Spinal cord (tissue), 10 donors: ENCODE measurements around the gene UVRAG. TPM values are rescaled to one million over a fixed set of nuclear protein-coding genes. Genes with fewer than 3 reads are reported as not detected.
"Not testable (repeated sequence)": the region's sequence is repeated elsewhere in the genome, so short reads cannot be mapped to it uniquely, and the experiment has no call there.

Experiments used
- DNase-seq, 6 donors: peaks; one replicate each; pipeline versions ENCODE4 v3.0.0 to v3.0.0-alpha.2; 2013 to 2015; ENCODE audit warnings: low spot score in 6 of 6, low read depth in 4 of 6
- H3K27ac ChIP-seq: one replicate; pipeline ENCODE4 v1.5.1; 2013; ENCODE audit warnings: low read depth, low read length, control low read depth
- H3K27me3 ChIP-seq: one replicate; pipeline ENCODE4 v1.6.1; 2013; ENCODE audit warnings: low read length; ENCODE audit not compliant: control insufficient read depth, insufficient read depth
- H3K36me3 ChIP-seq: one replicate; pipeline ENCODE4 v1.6.1; 2013; ENCODE audit warnings: low read length; ENCODE audit not compliant: control insufficient read depth, insufficient read depth
- H3K4me1 ChIP-seq: one replicate; pipeline ENCODE4 v1.6.1; 2013; ENCODE audit warnings: low read length; ENCODE audit not compliant: control insufficient read depth, insufficient read depth
- H3K4me3 ChIP-seq: one replicate; pipeline ENCODE4 v1.5.1; 2013; ENCODE audit warnings: low read depth, low read length, control low read depth
- H3K9me3 ChIP-seq: one replicate; pipeline ENCODE4 v1.6.1; 2013; ENCODE audit warnings: low read length; ENCODE audit not compliant: control insufficient read depth, insufficient read depth
- WGBS: methylation state at CpG from one replicate; pipeline ENCODE4 v1.1.5; 2013; ENCODE audit warnings: missing lambda C conversion rate; ENCODE audit not compliant: insufficient coverage; 5-methylcytosine and 5-hydroxymethylcytosine counted together
- polyA plus RNA-seq, 2 donors: library from polyadenylated mRNA; unstranded; fragments of 120-200 nt; gene quantifications; one replicate each; pipeline ENCODE4 v1.2.1, GENCODE V29; 2013; ENCODE audit not compliant: insufficient read length in 2 of 2
- total RNA-seq, 2 donors: library from RNA; depleted of rRNA in 1 of 2; stranded (reverse); fragments of 120-200 nt in 1 of 2; fragments of >200 nt in 1 of 2; gene quantifications; one replicate each; pipeline versions ENCODE4 v1.2.3 to v1.2.4, GENCODE V29; 2013 to 2014
- donor health status: healthy.

UVRAG gene
- total and polyA plus RNA-seq, 4 donors: 17.8 to 40.8 (median 22.3) TPM

DNA sequence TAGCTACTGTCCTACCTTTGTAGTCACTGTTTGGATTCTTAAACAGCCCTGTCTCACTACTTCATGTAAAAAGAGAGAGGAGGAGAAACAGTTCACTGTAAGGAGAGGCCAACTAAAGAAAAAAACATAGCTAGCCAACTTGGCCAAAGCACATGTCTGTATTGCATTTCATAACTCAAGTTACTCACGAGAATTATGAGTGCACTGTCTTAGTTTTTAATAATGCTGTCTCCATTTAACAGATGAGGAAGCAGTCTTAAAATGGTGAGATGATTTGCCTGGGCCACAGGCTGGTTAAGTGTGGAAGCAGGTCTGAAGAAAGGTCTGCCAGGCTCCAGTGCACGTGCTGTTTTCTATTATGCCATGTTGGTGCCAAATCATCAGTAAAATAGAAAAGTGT is 104.5 kb downstream of the UVRAG start:
- Histone ChIP-seq H3K4me3 (no peak overlapping the region), H3K27me3 (no peaks in the 10 kb centered on the region), H3K9me3 (no peaks in the 10 kb centered on the region), H3K27ac (no peak overlapping the region), H3K4me1 (no peaks in the 10 kb centered on the region), H3K36me3 (no peaks in the 10 kb centered on the region)
- WGBS: no CpG with 5 or more reads among the region's 2 CpGs
- no peak for DNase-seq

DNA sequence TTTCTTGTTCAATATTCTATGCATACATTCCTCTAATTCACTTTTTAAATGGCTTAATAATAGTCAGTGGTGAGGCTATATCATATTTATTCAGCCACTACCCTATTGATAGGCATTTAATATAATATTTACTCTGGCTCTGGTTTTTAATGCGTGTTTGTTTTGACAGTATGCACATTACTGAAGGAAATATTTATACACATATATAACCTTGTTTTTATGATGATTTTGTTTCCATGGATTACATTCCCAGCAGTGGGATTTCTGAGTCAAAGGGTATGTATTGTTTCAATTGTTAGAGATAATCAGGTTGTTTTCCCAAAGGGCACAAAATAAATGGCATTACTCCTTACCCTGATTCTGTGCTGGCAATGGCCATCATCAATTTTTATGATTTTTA is 105.8 kb downstream of the UVRAG start:
- H3K4me1 ChIP-seq: no peaks in the 10 kb centered on the region
- no peaks in the 10 kb centered on the region for H3K27me3 ChIP-seq
- no peak for DNase-seq
- no peak overlapping the region for H3K27ac ChIP-seq
- no peak overlapping the region for H3K4me3 ChIP-seq
- H3K9me3 ChIP-seq: no peaks in the 10 kb centered on the region
- WGBS: no CpG with 5 or more reads among the region's 1 CpG
- H3K36me3 ChIP-seq: no peaks in the 10 kb centered on the region

DNA sequence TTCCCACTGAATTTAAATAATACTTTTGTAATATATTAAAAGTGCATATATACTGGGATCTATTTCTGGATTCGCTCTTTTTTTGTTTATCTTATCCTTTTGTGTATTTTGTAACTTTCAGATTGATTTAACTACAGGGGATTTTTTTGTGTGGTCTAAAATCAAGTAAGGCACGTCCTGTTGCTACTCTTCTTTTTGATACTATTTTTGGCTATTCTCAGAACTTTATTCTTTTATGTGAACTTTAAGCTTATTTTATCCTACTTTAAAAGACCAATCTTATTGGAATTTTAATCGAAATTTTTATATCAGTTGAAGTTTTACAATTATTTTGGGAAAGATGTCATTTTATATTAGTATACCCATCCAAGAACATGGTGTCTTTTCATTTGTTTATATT is 106.8 kb downstream of the UVRAG start:
- WGBS: no CpG with 5 or more reads among the region's 3 CpGs
- Histone ChIP-seq H3K9me3 (no peaks in the 10 kb centered on the region), H3K27me3 (no peaks in the 10 kb centered on the region), H3K27ac (no peak overlapping the region), H3K4me3 (no peak overlapping the region), H3K36me3 (no peaks in the 10 kb centered on the region), H3K4me1 (no peaks in the 10 kb centered on the region)
- no peak for DNase-seq

DNA sequence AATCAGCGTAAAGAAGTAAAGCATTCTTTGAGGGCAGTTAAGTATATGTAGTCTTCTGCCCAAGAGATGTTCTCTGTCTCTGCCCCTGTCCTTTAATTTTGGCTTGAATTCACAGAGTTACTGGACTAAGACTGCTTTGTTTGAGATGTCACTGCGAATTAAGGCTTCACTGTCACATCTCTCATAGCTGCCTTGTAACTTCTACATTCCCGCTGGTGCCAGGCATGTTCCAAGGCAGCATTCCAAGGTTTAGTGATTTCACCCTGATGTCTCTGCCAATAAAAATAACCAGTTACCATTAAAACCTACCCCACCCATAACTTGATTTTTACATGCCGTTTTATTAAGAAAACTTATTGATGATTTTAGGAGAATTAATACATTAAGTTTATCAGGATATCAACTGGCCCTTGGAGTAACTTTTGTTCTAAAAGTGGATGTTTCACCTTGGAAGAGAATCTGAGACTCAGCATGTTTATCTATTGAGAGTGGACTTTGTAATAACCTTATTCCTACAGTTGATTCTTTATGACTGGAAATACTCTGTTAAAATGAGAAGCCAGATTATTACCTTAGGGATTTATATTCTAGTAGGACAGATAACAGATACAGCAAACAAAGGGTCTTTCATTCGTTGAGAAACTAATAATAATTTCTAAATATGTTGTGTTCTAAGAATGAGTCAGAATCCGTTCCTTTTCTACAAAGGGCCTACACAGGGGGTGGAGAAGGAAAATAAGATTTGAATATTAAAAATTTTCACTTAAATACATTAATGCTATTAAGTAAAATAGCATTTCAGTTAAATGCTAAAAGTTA is 110.2 kb downstream of the UVRAG start:
- peak in 1 of 6 donors; percentile 44 for DNase-seq
- 60% methylated on average over 1 of the region's 6 CpGs for WGBS
- Histone ChIP-seq H3K4me1 (no peaks in the 10 kb centered on the region), H3K4me3 (no peak overlapping the region), H3K9me3 (no peaks in the 10 kb centered on the region), H3K27ac (no peak overlapping the region), H3K27me3 (no peaks in the 10 kb centered on the region), H3K36me3 (no peaks in the 10 kb centered on the region)

DNA sequence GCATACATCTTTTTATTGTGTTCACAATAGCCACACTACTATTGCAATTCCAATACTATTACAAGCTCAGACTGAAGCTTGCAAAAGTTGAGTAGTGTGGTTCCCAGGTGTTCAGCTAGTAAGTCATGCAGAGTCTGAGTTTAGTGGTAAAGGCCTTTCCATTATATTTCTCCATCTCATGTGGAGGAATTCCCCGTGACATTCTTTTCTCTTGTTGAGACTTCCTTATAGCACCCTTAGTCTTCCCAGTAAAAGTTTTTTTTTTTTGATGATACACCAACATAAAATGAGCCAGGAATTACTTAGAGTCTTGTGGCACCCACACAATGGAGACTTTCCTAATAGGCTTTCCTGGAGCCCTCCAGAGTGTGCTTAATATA is 110.8 kb downstream of the UVRAG start:
- no peak overlapping the region for H3K27ac ChIP-seq
- H3K9me3 ChIP-seq: no peaks in the 10 kb centered on the region
- H3K36me3 ChIP-seq: no peaks in the 10 kb centered on the region
- no peaks in the 10 kb centered on the region for H3K4me1 ChIP-seq
- no peak for DNase-seq
- H3K4me3 ChIP-seq: no peak overlapping the region
- H3K27me3 ChIP-seq: no peaks in the 10 kb centered on the region
- no CpG with 5 or more reads among the region's 1 CpG for WGBS

DNA sequence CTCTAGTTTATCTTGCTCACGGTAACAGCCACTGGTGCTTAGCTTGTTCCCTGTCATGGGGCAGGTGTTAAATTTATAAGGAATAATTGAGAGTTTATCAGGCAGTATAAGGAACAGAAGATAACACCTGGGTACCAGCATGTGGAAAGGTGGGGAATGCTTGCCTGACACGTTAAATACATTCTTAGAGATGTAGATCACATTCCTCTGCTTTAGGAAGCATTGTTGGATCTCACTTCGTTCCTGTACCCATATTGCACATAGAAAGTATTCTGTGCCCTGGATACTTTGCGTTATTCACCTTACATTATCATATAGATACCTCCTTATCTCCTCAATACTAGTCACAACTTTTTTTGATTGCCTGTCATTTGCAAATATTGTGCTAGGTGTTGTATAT is 114.7 kb downstream of the UVRAG start:
- WGBS: 89% methylated on average over 3 of the region's 4 CpGs

DNA sequence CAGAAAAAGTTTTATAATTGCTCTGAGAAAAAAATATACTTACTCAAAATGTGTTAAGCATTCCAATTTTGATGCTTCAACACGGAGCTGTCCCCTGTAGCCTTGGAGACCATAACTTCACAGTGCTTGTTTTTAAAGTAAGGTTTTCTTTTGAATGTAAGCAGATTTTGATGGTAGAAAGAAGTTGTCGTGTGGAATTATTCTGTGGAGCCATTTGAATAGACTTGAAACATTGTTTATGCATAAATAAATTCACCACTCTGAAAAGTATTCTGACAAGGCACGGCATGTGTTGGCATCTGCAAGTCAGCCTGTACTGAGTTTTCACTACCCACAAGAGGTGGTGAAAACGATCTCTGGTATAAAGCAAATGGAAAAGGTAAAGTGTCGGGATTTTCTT is 115.5 kb downstream of the UVRAG start:
- H3K4me1 ChIP-seq: no peaks in the 10 kb centered on the region
- DNase-seq: no peak
- no peaks in the 10 kb centered on the region for H3K36me3 ChIP-seq
- no peak overlapping the region for H3K4me3 ChIP-seq
- H3K9me3 ChIP-seq: no peaks in the 10 kb centered on the region
- no peaks in the 10 kb centered on the region for H3K27me3 ChIP-seq
- no peak overlapping the region for H3K27ac ChIP-seq
- WGBS: no CpG with 5 or more reads among the region's 5 CpGs

More for the DNA sequence above, 114.7 kb downstream of the UVRAG start:
- Histone ChIP-seq H3K9me3 (no peaks in the 10 kb centered on the region), H3K27ac (no peak overlapping the region), H3K36me3 (no peaks in the 10 kb centered on the region), H3K4me3 (no peak overlapping the region), H3K27me3 (no peaks in the 10 kb centered on the region), H3K4me1 (no peaks in the 10 kb centered on the region)
- DNase-seq: no peak

DNA sequence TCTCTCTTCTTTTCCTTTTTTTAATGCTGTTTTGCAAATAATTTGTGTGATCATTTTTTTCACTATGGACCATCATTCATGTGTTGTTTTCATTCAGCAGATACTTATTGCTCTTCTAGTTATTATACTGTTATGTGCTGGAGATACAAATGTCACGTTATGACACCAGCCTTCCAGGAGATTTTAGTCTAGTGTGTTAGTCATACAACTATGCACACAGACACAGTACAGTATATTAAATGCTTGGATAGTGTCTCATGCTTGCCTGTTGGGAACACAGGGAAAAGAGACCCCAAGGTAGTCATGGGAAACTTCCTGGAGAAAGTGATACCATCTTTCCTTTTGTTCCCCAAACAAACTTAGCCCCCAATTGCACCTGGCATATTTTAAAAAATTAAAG is 116.1 kb downstream of the UVRAG start:
- no peaks in the 10 kb centered on the region for H3K27me3 ChIP-seq
- no peak overlapping the region for H3K4me3 ChIP-seq
- no peak overlapping the region for H3K27ac ChIP-seq
- WGBS: no CpG with 5 or more reads among the region's 1 CpG
- no peaks in the 10 kb centered on the region for H3K9me3 ChIP-seq
- H3K4me1 ChIP-seq: no peaks in the 10 kb centered on the region
- DNase-seq: no peak
- no peaks in the 10 kb centered on the region for H3K36me3 ChIP-seq

DNA sequence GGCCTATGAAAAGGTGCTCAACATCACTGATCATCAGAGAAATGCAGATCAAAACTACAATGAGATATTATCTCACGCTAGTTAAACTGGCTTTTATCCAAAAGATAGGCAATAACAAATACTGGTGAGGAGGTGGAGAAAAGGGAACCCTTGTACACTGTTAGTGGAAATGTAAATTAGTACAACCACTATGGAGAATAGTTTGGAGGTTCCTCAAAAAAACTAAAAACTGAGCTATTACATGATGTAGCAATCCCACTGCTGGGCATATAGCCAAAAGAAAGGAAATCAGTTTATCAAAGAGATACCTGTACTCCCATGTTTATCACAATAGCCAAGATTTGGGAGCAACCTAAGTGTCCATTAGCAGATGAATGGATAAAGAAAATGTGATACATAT is 118.7 kb downstream of the UVRAG start:
- H3K27ac ChIP-seq, H3K27me3 ChIP-seq, H3K4me1 ChIP-seq, H3K4me3 ChIP-seq, H3K36me3 ChIP-seq, H3K9me3 ChIP-seq, DNase-seq: not testable (repeated sequence)
- WGBS: no CpG with 5 or more reads among the region's 1 CpG

DNA sequence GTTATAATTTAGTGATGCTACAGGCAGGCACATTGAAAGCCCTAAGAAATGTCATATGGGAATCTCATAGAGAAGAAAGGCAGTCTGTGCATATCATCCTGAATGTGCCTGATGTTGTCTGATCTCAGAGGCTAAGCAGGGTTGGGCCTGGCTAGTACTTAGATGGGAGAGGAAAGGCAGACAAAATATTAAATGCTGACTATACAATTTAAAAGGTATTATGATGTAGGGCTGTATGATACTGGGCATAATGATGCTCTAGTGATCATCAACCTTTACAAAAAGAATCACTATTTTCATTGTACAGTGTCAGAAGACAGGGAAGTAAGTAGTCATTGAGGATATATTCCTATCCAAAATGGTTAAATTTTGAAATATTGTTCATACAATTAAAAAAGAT is 119.8 kb downstream of the UVRAG start:
- H3K27ac ChIP-seq: no peak overlapping the region
- no peaks in the 10 kb centered on the region for H3K9me3 ChIP-seq
- H3K4me1 ChIP-seq: no peaks in the 10 kb centered on the region
- no peak overlapping the region for H3K4me3 ChIP-seq
- no peaks in the 10 kb centered on the region for H3K27me3 ChIP-seq
- no peak for DNase-seq
- H3K36me3 ChIP-seq: no peaks in the 10 kb centered on the region
